ENCODE data around the gene NDUFS6.

Gene NDUFS6

GRCh38 chr5:1818784-1819183 is 17.6 kb downstream of the NDUFS6 start:
- no peak for DNase-seq

GRCh38 chr5:1819458-1819857 is 18.3 kb downstream of the NDUFS6 start:
- no peak for DNase-seq

GRCh38 chr5:1820381-1820780 is 19.2 kb downstream of the NDUFS6 start:
- no peak for DNase-seq

- DNase-seq: no peak
These were observed 19.7 kb downstream of the NDUFS6 start for GRCh38 chr5:1820926-1821325.

GRCh38 chr5:1821862-1822261 is 20.7 kb downstream of the NDUFS6 start:
- no peak for DNase-seq

- DNase-seq: no peak
These were observed 22.3 kb downstream of the NDUFS6 start for GRCh38 chr5:1823381-1824034.

- DNase-seq: no peak
These were observed 23.1 kb downstream of the NDUFS6 start for GRCh38 chr5:1824109-1824821.

GRCh38 chr5:1824903-1825841 is 24.0 kb downstream of the NDUFS6 start:
- no peak for DNase-seq

- no peak for DNase-seq
These were observed 25.2 kb downstream of the NDUFS6 start for GRCh38 chr5:1826235-1826980.

GRCh38 chr5:1827025-1827885 is 26.0 kb downstream of the NDUFS6 start:
- DNase-seq: no peak

GRCh38 chr5:1827886-1828397 is 26.7 kb downstream of the NDUFS6 start:
- DNase-seq: no peak

GRCh38 chr5:1830571-1831228 is 29.5 kb downstream of the NDUFS6 start:
- DNase-seq: no peak

GRCh38 chr5:1831257-1831656 is 30.1 kb downstream of the NDUFS6 start:
- DNase-seq: no peak

- no peak for DNase-seq
These were observed 30.6 kb downstream of the NDUFS6 start for GRCh38 chr5:1831677-1832313.

- DNase-seq: no peak
These were observed 31.5 kb downstream of the NDUFS6 start for GRCh38 chr5:1832511-1833250.

GRCh38 chr5:1833264-1834021 is 32.2 kb downstream of the NDUFS6 start:
- DNase-seq: no peak

GRCh38 chr5:1834022-1834551 is 32.9 kb downstream of the NDUFS6 start:
- no peak for DNase-seq

- DNase-seq: no peak
These were observed 33.7 kb downstream of the NDUFS6 start for GRCh38 chr5:1834721-1835429.

Measured in hematopoietic multipotent progenitor cell treated with erythropoietin and hydrocortisone succinate and interleukin-3 and kit ligand, for 8 days (in vitro differentiated cells).